Measurements from ENCODE around the gene BARHL1.

The BARHL1 gene

GRCh38 chr9:132631685-132632084, 49.3 kb downstream of the BARHL1 start:
- no peak overlapping the region for H3K4me3 ChIP-seq (ENCODE audit: low read depth, low read length)
- TF ChIP-seq, protein P1, sequence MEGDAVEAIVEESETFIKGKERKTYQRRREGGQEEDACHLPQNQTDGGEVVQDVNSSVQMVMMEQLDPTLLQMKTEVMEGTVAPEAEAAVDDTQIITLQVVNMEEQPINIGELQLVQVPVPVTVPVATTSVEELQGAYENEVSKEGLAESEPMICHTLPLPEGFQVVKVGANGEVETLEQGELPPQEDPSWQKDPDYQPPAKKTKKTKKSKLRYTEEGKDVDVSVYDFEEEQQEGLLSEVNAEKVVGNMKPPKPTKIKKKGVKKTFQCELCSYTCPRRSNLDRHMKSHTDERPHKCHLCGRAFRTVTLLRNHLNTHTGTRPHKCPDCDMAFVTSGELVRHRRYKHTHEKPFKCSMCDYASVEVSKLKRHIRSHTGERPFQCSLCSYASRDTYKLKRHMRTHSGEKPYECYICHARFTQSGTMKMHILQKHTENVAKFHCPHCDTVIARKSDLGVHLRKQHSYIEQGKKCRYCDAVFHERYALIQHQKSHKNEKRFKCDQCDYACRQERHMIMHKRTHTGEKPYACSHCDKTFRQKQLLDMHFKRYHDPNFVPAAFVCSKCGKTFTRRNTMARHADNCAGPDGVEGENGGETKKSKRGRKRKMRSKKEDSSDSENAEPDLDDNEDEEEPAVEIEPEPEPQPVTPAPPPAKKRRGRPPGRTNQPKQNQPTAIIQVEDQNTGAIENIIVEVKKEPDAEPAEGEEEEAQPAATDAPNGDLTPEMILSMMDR (IDR thresholded peaks at IDR 0.05; ENCODE audit: insufficient read depth, low read depth, low read length, missing control alignments): no peak
- DNase-seq (ENCODE audit: low read depth): no peak

DNA sequence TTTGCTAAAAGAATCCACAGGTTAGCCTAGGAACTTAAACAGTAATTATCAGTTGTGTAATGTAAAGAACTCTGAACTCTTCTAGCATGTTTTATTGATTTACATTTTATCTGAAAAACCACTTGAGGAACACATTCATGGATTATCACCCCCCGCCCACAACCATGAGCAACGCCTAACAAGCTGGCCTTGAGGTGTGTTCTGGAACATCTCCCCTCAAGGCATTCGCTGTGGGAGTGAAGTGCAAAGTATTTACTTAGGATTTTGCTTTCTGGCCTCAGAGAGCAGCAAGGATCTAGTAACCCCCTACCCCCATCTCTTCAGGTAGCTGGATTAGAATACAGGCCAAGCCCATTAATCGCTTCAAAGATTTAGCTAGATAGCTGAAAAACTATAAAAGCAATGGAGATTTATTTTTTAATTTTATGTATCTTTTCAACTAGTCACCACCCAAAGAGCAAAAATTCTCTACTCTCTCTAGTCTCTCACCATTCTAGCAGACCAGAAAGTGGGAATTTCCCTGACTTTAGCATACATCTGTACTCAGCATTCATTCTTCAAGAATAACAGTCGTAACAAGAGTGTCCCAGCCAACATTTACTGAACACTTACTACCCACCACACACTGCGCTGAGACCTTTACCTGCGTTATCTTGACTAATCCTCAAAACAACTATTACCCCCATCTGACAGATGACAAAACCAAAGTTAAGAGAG, 50.2 kb downstream of the BARHL1 start:
- no peak for DNase-seq (ENCODE audit: low read depth)
- H3K4me3 ChIP-seq (ENCODE audit: low read depth, low read length): no peak overlapping the region
- TF ChIP-seq, protein P1 (IDR thresholded peaks at IDR 0.05; ENCODE audit: insufficient read depth, low read depth, low read length, missing control alignments): no peak

DNA sequence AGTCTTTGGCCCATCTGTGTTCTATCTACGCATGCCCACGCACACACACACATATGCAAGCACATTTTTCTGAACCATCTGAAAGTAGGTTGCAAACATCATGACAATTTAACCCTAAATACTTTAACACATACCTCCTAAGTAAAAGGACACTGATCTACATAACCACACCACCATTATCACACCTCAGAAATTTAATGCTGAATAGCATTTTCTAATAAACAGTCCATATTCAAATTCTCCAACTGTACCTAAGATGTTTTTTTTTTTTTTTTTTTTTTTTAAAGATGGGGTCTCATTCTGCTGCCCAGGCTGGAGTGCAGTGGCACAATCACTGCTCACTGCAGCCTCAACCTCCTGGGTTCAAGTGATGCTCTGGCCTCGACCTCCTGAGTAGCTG, 51.9 kb downstream of the BARHL1 start:
- no peak for DNase-seq (ENCODE audit: low read depth)
- H3K4me3 ChIP-seq (ENCODE audit: low read depth, low read length): no peak overlapping the region
- TF ChIP-seq, protein P1 (IDR thresholded peaks at IDR 0.05; ENCODE audit: insufficient read depth, low read depth, low read length, missing control alignments): no peak

- no peak for DNase-seq (ENCODE audit: low read depth)
- TF ChIP-seq, protein P1 (IDR thresholded peaks at IDR 0.05; ENCODE audit: insufficient read depth, low read depth, low read length, missing control alignments): no peak
- H3K4me3 ChIP-seq (ENCODE audit: low read depth, low read length): no peak overlapping the region
Observed at GRCh38 chr9:132637351-132637750, 54.9 kb downstream of the BARHL1 start.

GRCh38 chr9:132637801-132638200, 55.4 kb downstream of the BARHL1 start:
- TF ChIP-seq, protein P1 (IDR thresholded peaks at IDR 0.05; ENCODE audit: insufficient read depth, low read depth, low read length, missing control alignments): no peak

DNA sequence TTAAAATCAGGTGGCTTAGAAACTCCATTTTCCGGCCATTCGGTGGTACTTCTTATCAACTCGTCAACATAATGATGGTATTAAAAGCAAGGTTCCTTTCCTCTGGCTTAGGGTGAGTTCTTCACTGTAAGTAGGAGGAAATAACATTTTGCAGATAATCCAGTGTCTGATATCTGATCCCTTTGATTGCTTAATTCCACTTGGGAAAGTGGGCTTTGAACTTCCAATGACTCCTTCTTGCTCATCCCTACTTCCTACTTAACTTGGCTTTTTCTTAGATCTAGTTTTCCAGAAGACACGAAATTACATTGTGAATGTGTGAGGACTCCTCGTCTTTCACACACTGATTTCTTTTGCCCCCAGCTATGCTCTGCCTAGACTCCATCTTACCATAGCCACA, 55.8 kb downstream of the BARHL1 start:
- DNase-seq (ENCODE audit: low read depth): no peak
- H3K4me3 ChIP-seq (ENCODE audit: low read depth, low read length): no peak overlapping the region
- TF ChIP-seq, protein P1 (IDR thresholded peaks at IDR 0.05; ENCODE audit: insufficient read depth, low read depth, low read length, missing control alignments): no peak

More at GRCh38 chr9:132637801-132638200, 55.4 kb downstream of the BARHL1 start:
- no peak for DNase-seq (ENCODE audit: low read depth)
- H3K4me3 ChIP-seq (ENCODE audit: low read depth, low read length): no peak overlapping the region

- H3K4me3 ChIP-seq (ENCODE audit: low read depth, low read length): no peak overlapping the region
- TF ChIP-seq, protein P1 (IDR thresholded peaks at IDR 0.05; ENCODE audit: insufficient read depth, low read depth, low read length, missing control alignments): no peak
- no peak for DNase-seq (ENCODE audit: low read depth)
Observed at GRCh38 chr9:132639322-132639721, 56.9 kb downstream of the BARHL1 start.

All from GM12865 (cell line).